ENCODE results near the gene SNX2.
"Not testable (repeated sequence)": the region's sequence is repeated elsewhere in the genome, so short reads cannot be mapped to it uniquely, and the experiment has no call there.

SNX2 gene

GRCh38 chr5:122760236-122760635 is 14.6 kb upstream of the SNX2 start:
- Histone ChIP-seq H3K27me3 (ENCODE audit: insufficient read depth, low read depth, severe bottlenecking) (no peaks in the 10 kb centered on the region), H3K36me3 (no peaks in the 10 kb centered on the region), H3K9me3 (ENCODE audit: severe bottlenecking) (no peaks in the 10 kb centered on the region), H3K4me3 (ENCODE audit: low read depth, low read length) (no peak overlapping the region), H3K27ac (no peak overlapping the region)
- DNase-seq, result no peak
- TF ChIP-seq, protein P1, sequence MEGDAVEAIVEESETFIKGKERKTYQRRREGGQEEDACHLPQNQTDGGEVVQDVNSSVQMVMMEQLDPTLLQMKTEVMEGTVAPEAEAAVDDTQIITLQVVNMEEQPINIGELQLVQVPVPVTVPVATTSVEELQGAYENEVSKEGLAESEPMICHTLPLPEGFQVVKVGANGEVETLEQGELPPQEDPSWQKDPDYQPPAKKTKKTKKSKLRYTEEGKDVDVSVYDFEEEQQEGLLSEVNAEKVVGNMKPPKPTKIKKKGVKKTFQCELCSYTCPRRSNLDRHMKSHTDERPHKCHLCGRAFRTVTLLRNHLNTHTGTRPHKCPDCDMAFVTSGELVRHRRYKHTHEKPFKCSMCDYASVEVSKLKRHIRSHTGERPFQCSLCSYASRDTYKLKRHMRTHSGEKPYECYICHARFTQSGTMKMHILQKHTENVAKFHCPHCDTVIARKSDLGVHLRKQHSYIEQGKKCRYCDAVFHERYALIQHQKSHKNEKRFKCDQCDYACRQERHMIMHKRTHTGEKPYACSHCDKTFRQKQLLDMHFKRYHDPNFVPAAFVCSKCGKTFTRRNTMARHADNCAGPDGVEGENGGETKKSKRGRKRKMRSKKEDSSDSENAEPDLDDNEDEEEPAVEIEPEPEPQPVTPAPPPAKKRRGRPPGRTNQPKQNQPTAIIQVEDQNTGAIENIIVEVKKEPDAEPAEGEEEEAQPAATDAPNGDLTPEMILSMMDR (IDR thresholded peaks at IDR 0.05; ENCODE audit: low read depth, low read length), result no peak

DNA sequence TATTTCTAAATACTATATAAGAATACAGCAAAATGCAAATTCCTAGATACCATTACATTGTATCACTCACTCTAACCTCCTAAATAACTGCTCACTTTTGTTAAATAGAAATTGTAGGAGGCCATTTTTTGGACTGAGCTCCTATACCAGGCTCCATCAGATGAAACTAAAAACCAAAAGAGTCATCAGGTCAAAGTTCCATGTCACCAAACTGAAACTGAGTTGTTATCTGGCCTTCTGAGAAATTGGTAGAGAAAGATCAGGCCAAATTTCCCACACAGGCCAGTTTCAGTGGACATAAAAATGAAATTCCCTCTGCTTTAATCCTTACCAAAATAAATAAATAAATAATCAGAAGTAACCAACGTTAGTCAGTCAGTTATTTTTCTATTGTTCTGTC is 13.8 kb upstream of the SNX2 start:
- H3K4me3 ChIP-seq (ENCODE audit: low read depth, low read length), result no peak overlapping the region
- no peaks in the 10 kb centered on the region for H3K36me3 ChIP-seq
- no peak overlapping the region for H3K27ac ChIP-seq
- TF ChIP-seq, protein P1 (IDR thresholded peaks at IDR 0.05; ENCODE audit: low read depth, low read length), result no peak
- no peak for DNase-seq
- no peaks in the 10 kb centered on the region for H3K27me3 ChIP-seq (ENCODE audit: insufficient read depth, low read depth, severe bottlenecking)
- no peaks in the 10 kb centered on the region for H3K9me3 ChIP-seq (ENCODE audit: severe bottlenecking)

DNA sequence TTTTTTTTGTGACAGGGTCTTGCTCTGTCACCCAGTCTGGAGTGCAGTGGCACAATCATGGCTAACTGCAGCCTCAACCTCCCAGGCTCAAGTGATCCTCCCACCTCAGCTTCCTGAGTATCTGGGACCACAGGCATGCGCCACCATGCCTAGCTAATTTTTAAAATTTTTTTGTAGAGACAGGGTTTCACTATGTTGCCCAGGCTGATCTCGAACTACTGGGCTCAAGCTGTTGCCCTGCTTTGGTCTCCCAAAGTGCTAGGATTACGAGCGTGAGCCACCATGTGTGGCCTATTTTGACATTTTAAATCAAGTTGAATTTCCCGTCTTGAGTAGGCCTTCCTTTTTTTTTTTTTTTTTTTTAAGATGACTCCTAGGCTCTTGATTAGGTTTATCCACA is 13.0 kb upstream of the SNX2 start:
- not testable (repeated sequence) for H3K27me3 ChIP-seq (ENCODE audit: insufficient read depth, low read depth, severe bottlenecking); H3K4me3 ChIP-seq (ENCODE audit: low read depth, low read length); DNase-seq; H3K36me3 ChIP-seq; H3K27ac ChIP-seq; H3K9me3 ChIP-seq (ENCODE audit: severe bottlenecking)

GRCh38 chr5:122766130-122766529 is 8.8 kb upstream of the SNX2 start:
- no peak for DNase-seq
- H3K36me3 ChIP-seq, result no peaks in the 10 kb centered on the region
- H3K9me3 ChIP-seq (ENCODE audit: severe bottlenecking), result no peaks in the 10 kb centered on the region
- TF ChIP-seq, protein P1 (IDR thresholded peaks at IDR 0.05; ENCODE audit: low read depth, low read length), result no peak
- no peaks in the 10 kb centered on the region for H3K27me3 ChIP-seq (ENCODE audit: insufficient read depth, low read depth, severe bottlenecking)
- no peak overlapping the region for H3K27ac ChIP-seq
- no peak overlapping the region for H3K4me3 ChIP-seq (ENCODE audit: low read depth, low read length)

DNA sequence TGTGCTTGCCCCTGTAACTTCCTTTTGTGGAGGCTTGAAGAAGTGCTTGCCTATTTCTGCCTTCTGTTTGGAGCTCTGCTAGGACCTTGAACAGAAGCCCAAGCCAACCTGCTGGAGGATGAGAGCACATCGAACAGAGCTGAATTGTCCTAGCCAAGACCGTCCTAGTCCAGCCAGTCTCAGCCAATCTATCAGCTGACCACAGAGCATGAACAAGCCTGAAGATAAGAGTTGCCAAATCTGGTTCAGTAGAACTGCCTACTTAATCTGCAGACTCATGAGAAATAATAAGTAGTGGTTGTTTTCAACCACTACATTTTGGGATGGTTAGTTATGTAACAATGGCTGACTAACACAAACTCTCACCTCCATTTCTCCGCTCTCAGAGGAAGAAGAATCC is 4.4 kb upstream of the SNX2 start:
- DNase-seq, result no peak
- Histone ChIP-seq H3K9me3 (ENCODE audit: severe bottlenecking) (no peaks in the 10 kb centered on the region), H3K27me3 (ENCODE audit: insufficient read depth, low read depth, severe bottlenecking) (no peaks in the 10 kb centered on the region), H3K36me3 (peaks cover 5% of the 10 kb centered on the region; the same call in 1 of the 2 replicates), H3K4me3 (ENCODE audit: low read depth, low read length) (no peak overlapping the region), H3K27ac (no peak overlapping the region)
- TF ChIP-seq, protein P1 (IDR thresholded peaks at IDR 0.05; ENCODE audit: low read depth, low read length), result no peak

- no peak for DNase-seq
- Histone ChIP-seq H3K36me3 (peaks cover 5% of the 10 kb centered on the region; the same call in 1 of the 2 replicates), H3K9me3 (ENCODE audit: severe bottlenecking) (no peaks in the 10 kb centered on the region), H3K27me3 (ENCODE audit: insufficient read depth, low read depth, severe bottlenecking) (no peaks in the 10 kb centered on the region), H3K27ac (no peak overlapping the region), H3K4me3 (ENCODE audit: low read depth, low read length) (no peak overlapping the region)
- TF ChIP-seq, protein P1 (IDR thresholded peaks at IDR 0.05; ENCODE audit: low read depth, low read length), result no peak
Observed at GRCh38 chr5:122772446-122772845, 2.4 kb upstream of the SNX2 start.

Measured in WERI-Rb-1 (cell line).